SK-N-SH (cell line): ENCODE data around the gene CAPN11. TPM values are rescaled to one million over a fixed set of nuclear protein-coding genes. Genes with fewer than 3 reads are reported as not detected.

Experiments used
- CTCF ChIA-PET: fragments of 300-600, 350-600 bp; formaldehyde crosslinking; extraction: SDS; loops from one replicate; lab custom pipeline; 2021; lab: Yijun Ruan, JAX
- POLR2A ChIA-PET: fragments of 350-600 bp; sonication (Branson Sonifier 250); formaldehyde crosslinking; extraction: SDS; loops from one replicate; lab custom pipeline; 2020; ENCODE audit warnings: antibody characterized with exemption, inconsistent platforms; lab: Yijun Ruan, JAX
- DNase-seq: peaks from one replicate; pipeline ENCODE4 v3.0.0; 2012
- H2AFZ ChIP-seq: fragments of 200-600 bp; sonication (generic); 2 replicates; pipeline ENCODE4 v1.8.1; 2016; ENCODE audit warnings: antibody characterized with exemption, mild to moderate bottlenecking, low read depth
- H3F3A ChIP-seq: fragments of 200-600 bp; sonication (generic); replicated peaks from 2 replicates; pipeline ENCODE3; 2016; ENCODE audit warnings: antibody characterized with exemption, mild to moderate bottlenecking; ENCODE audit not compliant: insufficient read depth
- H3K27ac ChIP-seq, 2 experiments: fragments of 200-500 bp in 1 of 2; fragments of 200-600 bp in 1 of 2; sonication (Bioruptor generic) in 1 of 2; sonication (generic), shearing (Covaris generic) in 1 of 2; 2 replicates each; pipeline versions ENCODE4 v1.5.1 to v1.6.1; 2014 to 2016; ENCODE audit warnings: low read depth in 2 of 2, inconsistent platforms in 1 of 2, low read length in 1 of 2, mild to moderate bottlenecking in 1 of 2, mixed read lengths in 1 of 2
- H3K27me3 ChIP-seq: fragments of 200-600 bp; sonication (generic), shearing (Covaris generic); 2 replicates; pipeline ENCODE4 v1.6.1; 2016; ENCODE audit warnings: mixed run types; ENCODE audit not compliant: insufficient read depth
- H3K36me3 ChIP-seq, 2 experiments: fragments of 200-500 bp in 1 of 2; fragments of 200-600 bp in 1 of 2; sonication (Bioruptor generic) in 1 of 2; sonication (generic) in 1 of 2; replicated peaks in 1 of 2; 2 replicates each; pipeline versions ENCODE3 to v1.5.1; 2014 to 2016; ENCODE audit warnings: low read length in 1 of 2, mild to moderate bottlenecking in 1 of 2; ENCODE audit not compliant: insufficient read depth in 2 of 2, control insufficient read depth in 1 of 2
- H3K4me1 ChIP-seq, 2 experiments: fragments of 200-500 bp in 1 of 2; fragments of 200-600 bp in 1 of 2; sonication (Bioruptor generic) in 1 of 2; sonication (generic), shearing (Covaris generic) in 1 of 2; 2 replicates each; pipeline versions ENCODE4 v1.5.1 to v1.6.1; 2014 to 2016; ENCODE audit warnings: low read depth in 1 of 2, low read length in 1 of 2, mixed run types in 1 of 2; ENCODE audit not compliant: insufficient read depth in 2 of 2, control insufficient read depth in 1 of 2
- H3K4me2 ChIP-seq: fragments of 200-600 bp; sonication (generic), shearing (Covaris generic); 2 replicates; pipeline ENCODE4 v1.6.1; 2017; ENCODE audit warnings: mixed run types
- H3K4me3 ChIP-seq, 2 experiments: fragments of 200-500 bp in 1 of 2; fragments of 200-600 bp in 1 of 2; sonication (Bioruptor generic) in 1 of 2; sonication (generic), shearing (Covaris generic) in 1 of 2; 2 replicates each; pipeline versions ENCODE4 v1.5.1 to v1.8.1; 2014 to 2016; ENCODE audit warnings: low read depth in 2 of 2, inconsistent platforms in 1 of 2, low read length in 1 of 2, mild to moderate bottlenecking in 1 of 2, mixed read lengths in 1 of 2, moderate library complexity in 1 of 2
- H3K79me2 ChIP-seq: fragments of 200-600 bp; sonication (generic); 2 replicates; pipeline ENCODE4 v1.8.1; 2017; ENCODE audit warnings: mild to moderate bottlenecking; ENCODE audit not compliant: insufficient read depth
- H3K9ac ChIP-seq: fragments of 200-600 bp; sonication (generic); 2 replicates; pipeline ENCODE4 v1.6.1; 2017; ENCODE audit warnings: mixed run types
- H3K9me2 ChIP-seq: fragments of 200-600 bp; sonication (generic); 2 replicates; pipeline ENCODE4 v1.6.1; 2017; ENCODE audit warnings: mixed run types
- H3K9me3 ChIP-seq: fragments of 200-600 bp; sonication (generic); 2 replicates; pipeline ENCODE4 v1.6.1; 2017; ENCODE audit warnings: mixed run types, mild to moderate bottlenecking, moderate library complexity
- H4K20me1 ChIP-seq: fragments of 200-600 bp; sonication (generic); 2 replicates; pipeline ENCODE4 v1.6.1; 2017; ENCODE audit warnings: mild to moderate bottlenecking, mixed run types; ENCODE audit not compliant: insufficient read depth
- CHD2 ChIP-seq: fragments of 150-350 bp; IDR thresholded peaks from 2 replicates; pipeline ENCODE4 v1.6.1; 2018; ENCODE audit warnings: low read length; ENCODE audit not compliant: partially characterized antibody
- ELF1 ChIP-seq: IDR thresholded peaks from 2 replicates; pipeline ENCODE4 v1.4.0; 2012
- EP300 ChIP-seq, 2 experiments: IDR thresholded peaks; 2 replicates each; pipeline versions ENCODE4 v1.4.0 to v1.6.1; 2012; ENCODE audit warnings: borderline replicate concordance in 1 of 2, low read depth in 1 of 2, low read length in 1 of 2
- GATA2 ChIP-seq: sonication (generic); formaldehyde crosslinking; IDR thresholded peaks from 2 replicates; pipeline ENCODE4 v1.5.0; 2020; ENCODE audit warnings: mild to moderate bottlenecking, missing genetic modification reagents
- JUND ChIP-seq: IDR thresholded peaks from 2 replicates; pipeline ENCODE4 v1.4.0; 2012
- MEF2A ChIP-seq: IDR thresholded peaks from 2 replicates; pipeline ENCODE4 v1.4.0; 2012; ENCODE audit warnings: low read depth, borderline replicate concordance
- MXI1 ChIP-seq: IDR thresholded peaks from 2 replicates; pipeline ENCODE4 v1.6.1; 2012; ENCODE audit warnings: mild to moderate bottlenecking, low read depth, low read length, improper control_type of control experiment
- NRF1 ChIP-seq: IDR thresholded peaks from 2 replicates; pipeline ENCODE4 v1.6.1; 2012; ENCODE audit warnings: low read depth, mild to moderate bottlenecking, low read length
- POLR2AphosphoS5 ChIP-seq: IDR thresholded peaks from 2 replicates; pipeline ENCODE4 v1.6.1; 2012; ENCODE audit warnings: low read depth, low read length
- RAD21 ChIP-seq: IDR thresholded peaks from 2 replicates; pipeline ENCODE4 v1.6.1; 2012; ENCODE audit warnings: mild to moderate bottlenecking, low read length
- RCOR1 ChIP-seq: fragments of 150-350 bp; IDR thresholded peaks from 2 replicates; pipeline ENCODE4 v1.6.1; 2017; ENCODE audit warnings: antibody characterized with exemption, low read length
- RFX5 ChIP-seq: IDR thresholded peaks from 2 replicates; pipeline ENCODE4 v1.6.1; 2012; ENCODE audit warnings: mild to moderate bottlenecking, improper control_type of control experiment, low read length
- RXRA ChIP-seq: IDR thresholded peaks from 2 replicates; pipeline ENCODE4 v1.4.0; 2012; ENCODE audit warnings: low read depth, mild to moderate bottlenecking, borderline replicate concordance
- SMC3 ChIP-seq: IDR thresholded peaks from 2 replicates; pipeline ENCODE4 v1.6.1; 2012; ENCODE audit warnings: low read depth, low read length, improper control_type of control experiment
- TAF1 ChIP-seq: IDR thresholded peaks from 2 replicates; pipeline ENCODE4 v1.6.1; 2012; ENCODE audit warnings: low read depth, mild to moderate bottlenecking, low read length, moderate library complexity, borderline replicate concordance
- TEAD4 ChIP-seq: IDR thresholded peaks from 2 replicates; pipeline ENCODE4 v1.4.0; 2012; ENCODE audit warnings: mild to moderate bottlenecking, borderline replicate concordance; ENCODE audit not compliant: insufficient read depth
- YY1 ChIP-seq: IDR thresholded peaks from 2 replicates; pipeline ENCODE4 v1.4.0; 2012; ENCODE audit warnings: low read depth, mild to moderate bottlenecking
- WGBS: methylation state at CpG from one replicate; pipeline ENCODE4 v1.1.6; 2017; ENCODE audit warnings: low lambda C conversion rate; 5-methylcytosine and 5-hydroxymethylcytosine counted together
- polyA plus RNA-seq, 3 experiments: library from polyadenylated mRNA; depleted of rRNA; stranded (reverse); fragments of >200 nt; gene quantifications; 2 replicates each; pipeline ENCODE4 v1.2.3, GENCODE V29; 2012
- TF ChIP-seq, protein P1 (sequence below): fragments of 150-350 bp; IDR thresholded peaks from 2 replicates; pipeline ENCODE4 v1.6.1; 2016; ENCODE audit warnings: mild to moderate bottlenecking, low read depth, low read length
- TF ChIP-seq, protein P2 (sequence below): IDR thresholded peaks from 2 replicates; pipeline ENCODE4 v1.6.1; 2012; ENCODE audit warnings: mild to moderate bottlenecking, low read depth, low read length, moderate library complexity
- TF ChIP-seq, protein P3 (sequence below): fragments of 150-350 bp; IDR thresholded peaks from 2 replicates; pipeline ENCODE4 v1.6.1; 2017; ENCODE audit warnings: antibody characterized with exemption, low read length, low read depth, borderline replicate concordance

The CAPN11 gene
- polyA plus RNA-seq, 1 of the 3 experiments (the other 2 are of a cell fraction): not detected

DNA sequence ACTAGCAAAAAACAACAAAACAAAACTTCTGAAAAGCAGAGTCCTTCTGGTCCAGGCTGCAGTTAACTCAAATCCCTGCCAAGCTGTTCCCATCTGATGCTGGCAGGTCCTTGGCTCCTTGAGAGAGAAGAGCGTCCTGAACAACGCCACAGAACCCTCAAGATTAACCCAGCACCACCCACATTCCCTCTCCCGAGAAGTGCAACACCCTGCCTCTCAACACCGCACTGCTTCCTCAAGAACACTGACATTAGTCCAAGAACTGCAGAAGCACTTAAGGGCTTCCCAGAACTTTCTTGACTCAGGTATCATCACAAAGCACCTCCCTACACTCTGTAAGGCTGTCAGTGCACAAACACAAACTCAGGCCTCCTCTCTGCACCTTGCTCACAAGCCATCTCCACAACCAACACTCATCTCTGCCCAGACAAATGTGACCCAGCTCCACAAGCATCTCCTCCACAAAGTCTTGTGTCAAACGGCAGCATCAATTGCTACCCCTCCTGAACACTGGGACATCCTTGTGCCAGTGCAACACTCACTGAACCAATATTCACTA is 38.8 kb upstream of the CAPN11 start:
- WGBS: 87% methylated on average over 5 of the region's 5 CpGs
- H3F3A ChIP-seq: peaks cover 19% of the 10 kb centered on the region
- H3K9me2 ChIP-seq: no peaks in the 10 kb centered on the region
- no peak overlapping the region for H3K4me2 ChIP-seq
- ChIA-PET CTCF (no interaction called here), POLR2A (no interaction called here)
- no peak for TF ChIP-seq RAD21
- TF ChIP-seq POLR2AphosphoS5: no peak
- no peak for TF ChIP-seq GATA2 (CRISPR knock-in tag)
- TF ChIP-seq, protein P1, sequence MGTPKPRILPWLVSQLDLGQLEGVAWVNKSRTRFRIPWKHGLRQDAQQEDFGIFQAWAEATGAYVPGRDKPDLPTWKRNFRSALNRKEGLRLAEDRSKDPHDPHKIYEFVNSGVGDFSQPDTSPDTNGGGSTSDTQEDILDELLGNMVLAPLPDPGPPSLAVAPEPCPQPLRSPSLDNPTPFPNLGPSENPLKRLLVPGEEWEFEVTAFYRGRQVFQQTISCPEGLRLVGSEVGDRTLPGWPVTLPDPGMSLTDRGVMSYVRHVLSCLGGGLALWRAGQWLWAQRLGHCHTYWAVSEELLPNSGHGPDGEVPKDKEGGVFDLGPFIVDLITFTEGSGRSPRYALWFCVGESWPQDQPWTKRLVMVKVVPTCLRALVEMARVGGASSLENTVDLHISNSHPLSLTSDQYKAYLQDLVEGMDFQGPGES: no peak
- no peak for TF ChIP-seq RCOR1
- TF ChIP-seq TAF1: no peak
- no peak for TF ChIP-seq SMC3
- no peak for TF ChIP-seq YY1
- no peak for TF ChIP-seq RFX5
- no peak for TF ChIP-seq CHD2
- peaks cover 55% of the 10 kb centered on the region for H4K20me1 ChIP-seq
- no peak overlapping the region for H3K4me3 ChIP-seq
- peaks cover 26 to 60% of the 10 kb centered on the region in 2 experiments; a peak in 3 of 4 replicates for H3K4me1 ChIP-seq
- H2AFZ ChIP-seq: no peak overlapping the region
- no peak overlapping the region for H3K27ac ChIP-seq
- H3K9ac ChIP-seq: no peak overlapping the region
- peaks cover 6% of the 10 kb centered on the region in 2 experiments for H3K36me3 ChIP-seq
- no peaks in the 10 kb centered on the region for H3K27me3 ChIP-seq
- no peaks in the 10 kb centered on the region for H3K9me3 ChIP-seq
- peaks cover 94% of the 10 kb centered on the region for H3K79me2 ChIP-seq
- DNase-seq: no peak

DNA sequence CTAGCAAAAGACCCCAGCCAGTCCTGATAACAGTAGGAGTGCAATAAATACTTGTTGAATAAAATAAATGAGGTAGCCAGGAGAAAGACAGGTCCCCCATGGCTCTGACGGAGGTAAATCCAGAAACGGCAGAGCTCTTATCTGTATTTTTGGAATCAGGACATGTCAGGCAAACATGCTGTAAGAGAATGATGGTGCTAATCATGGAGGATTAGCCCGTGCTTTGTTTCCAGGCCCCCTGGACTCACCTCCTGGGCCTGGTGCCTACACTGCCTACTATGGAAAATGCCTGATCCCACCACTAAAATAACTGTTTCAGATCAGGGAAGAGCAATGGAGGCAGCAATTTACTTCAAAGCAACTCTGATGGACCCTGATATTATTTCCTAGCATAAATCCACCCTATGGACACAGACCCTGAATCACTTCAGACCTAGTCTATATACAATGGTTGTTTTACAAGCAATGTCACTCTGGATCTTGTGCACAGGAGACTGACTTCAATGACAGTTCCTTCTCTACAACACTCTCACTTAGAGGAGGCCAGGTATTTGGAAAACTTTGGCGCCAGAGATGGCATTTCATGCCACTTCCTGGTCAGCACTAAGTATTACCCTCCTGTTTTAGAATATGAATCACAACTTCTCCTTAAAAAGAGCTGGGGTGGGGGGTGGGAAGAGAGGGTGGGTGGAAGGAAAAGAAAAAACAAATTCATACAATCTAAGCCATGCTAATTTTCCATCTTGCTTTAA is 37.8 kb upstream of the CAPN11 start:
- DNase-seq: no peak
- no peak overlapping the region for H3K9ac ChIP-seq
- H4K20me1 ChIP-seq: peaks cover 65% of the 10 kb centered on the region
- no peak for TF ChIP-seq TEAD4
- TF ChIP-seq POLR2AphosphoS5: no peak
- no peak for TF ChIP-seq RFX5
- TF ChIP-seq, protein P2, sequence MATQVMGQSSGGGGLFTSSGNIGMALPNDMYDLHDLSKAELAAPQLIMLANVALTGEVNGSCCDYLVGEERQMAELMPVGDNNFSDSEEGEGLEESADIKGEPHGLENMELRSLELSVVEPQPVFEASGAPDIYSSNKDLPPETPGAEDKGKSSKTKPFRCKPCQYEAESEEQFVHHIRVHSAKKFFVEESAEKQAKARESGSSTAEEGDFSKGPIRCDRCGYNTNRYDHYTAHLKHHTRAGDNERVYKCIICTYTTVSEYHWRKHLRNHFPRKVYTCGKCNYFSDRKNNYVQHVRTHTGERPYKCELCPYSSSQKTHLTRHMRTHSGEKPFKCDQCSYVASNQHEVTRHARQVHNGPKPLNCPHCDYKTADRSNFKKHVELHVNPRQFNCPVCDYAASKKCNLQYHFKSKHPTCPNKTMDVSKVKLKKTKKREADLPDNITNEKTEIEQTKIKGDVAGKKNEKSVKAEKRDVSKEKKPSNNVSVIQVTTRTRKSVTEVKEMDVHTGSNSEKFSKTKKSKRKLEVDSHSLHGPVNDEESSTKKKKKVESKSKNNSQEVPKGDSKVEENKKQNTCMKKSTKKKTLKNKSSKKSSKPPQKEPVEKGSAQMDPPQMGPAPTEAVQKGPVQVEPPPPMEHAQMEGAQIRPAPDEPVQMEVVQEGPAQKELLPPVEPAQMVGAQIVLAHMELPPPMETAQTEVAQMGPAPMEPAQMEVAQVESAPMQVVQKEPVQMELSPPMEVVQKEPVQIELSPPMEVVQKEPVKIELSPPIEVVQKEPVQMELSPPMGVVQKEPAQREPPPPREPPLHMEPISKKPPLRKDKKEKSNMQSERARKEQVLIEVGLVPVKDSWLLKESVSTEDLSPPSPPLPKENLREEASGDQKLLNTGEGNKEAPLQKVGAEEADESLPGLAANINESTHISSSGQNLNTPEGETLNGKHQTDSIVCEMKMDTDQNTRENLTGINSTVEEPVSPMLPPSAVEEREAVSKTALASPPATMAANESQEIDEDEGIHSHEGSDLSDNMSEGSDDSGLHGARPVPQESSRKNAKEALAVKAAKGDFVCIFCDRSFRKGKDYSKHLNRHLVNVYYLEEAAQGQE: no peak
- TF ChIP-seq NRF1: no peak
- TF ChIP-seq RCOR1: no peak
- no peak for TF ChIP-seq MEF2A
- TF ChIP-seq ELF1: no peak
- no peak for TF ChIP-seq JUND
- TF ChIP-seq MXI1: no peak
- no peak for TF ChIP-seq RXRA
- TF ChIP-seq EP300 (IDR thresholded peaks at IDR 0.05; ENCODE audit: borderline replicate concordance in 1 of 2, low read depth in 1 of 2, low read length in 1 of 2): no peak
- TF ChIP-seq RAD21: no peak
- TF ChIP-seq, protein P3, sequence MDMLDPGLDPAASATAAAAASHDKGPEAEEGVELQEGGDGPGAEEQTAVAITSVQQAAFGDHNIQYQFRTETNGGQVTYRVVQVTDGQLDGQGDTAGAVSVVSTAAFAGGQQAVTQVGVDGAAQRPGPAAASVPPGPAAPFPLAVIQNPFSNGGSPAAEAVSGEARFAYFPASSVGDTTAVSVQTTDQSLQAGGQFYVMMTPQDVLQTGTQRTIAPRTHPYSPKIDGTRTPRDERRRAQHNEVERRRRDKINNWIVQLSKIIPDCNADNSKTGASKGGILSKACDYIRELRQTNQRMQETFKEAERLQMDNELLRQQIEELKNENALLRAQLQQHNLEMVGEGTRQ: no peak
- H3K9me3 ChIP-seq: no peaks in the 10 kb centered on the region
- peaks cover 27 to 59% of the 10 kb centered on the region in 2 experiments; a peak in 3 of 4 replicates for H3K4me1 ChIP-seq
- WGBS: 83% methylated on average over 4 of the region's 4 CpGs
- POLR2A ChIA-PET: no interaction called here
- H3K27ac ChIP-seq: no peak overlapping the region
- peaks cover 6% of the 10 kb centered on the region in 2 experiments for H3K36me3 ChIP-seq
- no peaks in the 10 kb centered on the region for H3K9me2 ChIP-seq
- no peak overlapping the region for H3K4me3 ChIP-seq
- H3F3A ChIP-seq: peaks cover 19% of the 10 kb centered on the region
- H3K4me2 ChIP-seq: peak overlapping the region; percentile 11; the same call in 1 of the 2 replicates
- H2AFZ ChIP-seq: no peak overlapping the region
- CTCF ChIA-PET: interaction anchor here (1.2 to 1.6 kb wide), 2 partner anchors 113 to 126 kb away, joined by 3 to 5 read pairs; no protein-coding TSS in a partner anchor
- peaks cover 94% of the 10 kb centered on the region for H3K79me2 ChIP-seq
- no peaks in the 10 kb centered on the region for H3K27me3 ChIP-seq
